Hematopoietic multipotent progenitor cell (in vitro differentiated cells): ENCODE data around the gene TANGO2. TPM values are rescaled to one million over a fixed set of nuclear protein-coding genes. Genes with fewer than 3 reads are reported as not detected.

Source experiments
- DNase-seq, 3 donors: peaks; one replicate each; pipeline ENCODE4 v3.0.0-alpha.2; 2011 to 2015; ENCODE audit warnings: low read depth in 2 of 3, low spot score in 2 of 3
- total RNA-seq: library from RNA; depleted of rRNA; stranded (reverse); fragments of >200 nt; gene quantifications from one replicate; pipeline ENCODE4 v1.2.3, GENCODE V29; 2012

Gene TANGO2
- 63.6 TPM for total RNA-seq

- peak; percentile 90 to 93 (median 92) for DNase-seq
Observed at GRCh38 chr22:20020533-20021195, at the start of gene TANGO2. TANGO2 (plus strand) TSS chr22:20021110; CDS start chr22:20036799, 15,689 bp downstream.

- DNase-seq = peak in 1 of 3 donors; percentile 17
Observed at GRCh38 chr22:19971276-19972124, 49.4 kb upstream of the TANGO2 start.

DNA sequence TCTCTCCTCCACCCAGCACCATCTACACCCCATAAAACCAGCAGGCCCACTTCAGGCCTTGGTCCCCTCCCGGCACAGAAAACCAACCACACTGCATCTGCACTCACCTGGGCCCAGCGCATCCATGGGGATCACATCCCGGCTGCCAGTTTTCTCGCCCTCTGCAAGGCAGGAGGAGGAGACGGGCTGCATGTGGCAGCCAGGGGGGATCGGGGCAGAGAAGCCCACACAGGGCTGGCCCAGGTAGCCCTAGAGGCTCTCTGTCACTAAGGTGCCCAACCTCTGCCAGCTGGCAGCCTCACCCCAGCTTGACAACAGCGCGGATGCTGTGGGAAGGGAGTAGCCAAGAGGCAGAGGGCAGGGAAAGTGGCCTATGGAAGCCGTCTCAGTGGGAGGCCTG, 48.7 kb upstream of the TANGO2 start:
- no peak for DNase-seq

DNA sequence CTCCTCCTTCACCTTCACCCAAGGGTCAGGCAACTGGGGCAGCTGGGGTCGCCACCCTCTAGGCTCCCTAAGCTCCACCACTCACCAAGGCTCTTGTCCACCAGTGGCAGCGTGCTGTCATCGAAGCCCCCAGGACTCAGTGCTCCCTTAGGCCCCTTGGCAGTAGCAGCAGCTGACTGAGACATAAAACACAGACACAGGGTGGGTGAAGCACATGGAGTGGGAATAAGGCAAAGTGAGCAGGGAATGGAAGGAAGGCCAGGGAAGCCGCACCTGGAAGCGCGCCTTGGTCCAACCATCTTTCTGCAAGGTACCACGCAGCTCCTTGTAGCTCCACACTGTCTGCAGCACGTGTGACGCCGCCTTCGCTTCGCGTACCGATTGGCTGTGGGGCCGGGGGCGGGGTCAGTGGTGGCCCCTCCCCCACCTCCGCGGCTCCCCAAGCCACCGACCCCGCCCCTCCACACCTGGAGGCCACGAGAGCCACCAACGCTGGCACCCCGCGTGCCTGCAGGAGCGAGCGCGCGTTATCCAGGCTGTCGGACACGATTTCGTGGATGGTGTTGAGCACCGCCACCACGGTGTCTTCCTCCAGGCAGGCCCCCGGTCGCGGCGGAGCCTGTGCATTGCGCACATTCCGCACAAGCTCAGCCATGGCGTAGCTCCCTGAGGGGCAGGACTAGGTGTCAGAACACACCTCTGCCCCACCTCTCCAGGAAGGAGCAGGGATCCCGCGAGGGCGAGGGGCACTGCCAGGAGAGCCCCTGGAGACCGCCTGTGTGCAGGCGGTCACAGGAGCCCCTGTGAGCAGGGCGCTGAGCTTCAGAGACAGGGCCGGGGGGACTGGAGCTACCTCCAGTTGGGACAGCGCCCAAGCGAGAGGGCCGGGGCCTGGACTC, 48.0 kb upstream of the TANGO2 start:
- no peak for DNase-seq

DNA sequence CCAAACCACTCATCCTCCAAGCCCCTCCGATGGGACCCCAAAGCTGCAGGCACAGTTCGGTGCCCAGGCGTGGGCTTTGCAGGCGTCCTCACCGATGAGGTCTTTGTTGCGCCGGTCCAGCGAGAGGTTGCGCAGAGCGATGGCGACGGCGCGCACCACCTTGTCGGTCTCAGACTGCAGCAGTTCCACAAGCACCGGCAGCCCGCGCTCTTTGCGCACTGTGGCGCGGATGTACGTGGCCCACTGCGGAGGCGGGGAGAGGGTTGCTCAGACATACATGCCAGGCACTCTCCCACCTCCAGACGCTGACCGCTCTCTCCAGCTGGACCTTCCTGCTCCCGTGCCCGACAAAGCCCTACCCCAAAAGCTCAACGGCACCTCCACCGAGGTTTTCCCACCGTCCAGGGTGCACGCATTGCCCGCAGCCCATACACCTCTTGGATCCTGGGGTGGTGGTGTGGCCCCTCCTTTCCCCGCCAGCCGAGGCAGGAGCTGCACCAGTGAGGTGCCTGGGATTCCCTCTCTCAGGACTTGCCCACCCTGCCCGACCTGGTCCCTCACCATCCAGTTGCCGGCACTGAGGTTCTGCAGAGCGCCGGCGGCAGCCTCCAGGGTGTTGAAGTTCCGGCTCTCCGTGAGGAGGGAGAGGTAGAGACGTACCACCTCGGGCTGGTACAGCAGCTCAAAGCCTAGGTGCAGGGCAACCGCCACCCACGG, 47.2 kb upstream of the TANGO2 start:
- no peak for DNase-seq

DNA sequence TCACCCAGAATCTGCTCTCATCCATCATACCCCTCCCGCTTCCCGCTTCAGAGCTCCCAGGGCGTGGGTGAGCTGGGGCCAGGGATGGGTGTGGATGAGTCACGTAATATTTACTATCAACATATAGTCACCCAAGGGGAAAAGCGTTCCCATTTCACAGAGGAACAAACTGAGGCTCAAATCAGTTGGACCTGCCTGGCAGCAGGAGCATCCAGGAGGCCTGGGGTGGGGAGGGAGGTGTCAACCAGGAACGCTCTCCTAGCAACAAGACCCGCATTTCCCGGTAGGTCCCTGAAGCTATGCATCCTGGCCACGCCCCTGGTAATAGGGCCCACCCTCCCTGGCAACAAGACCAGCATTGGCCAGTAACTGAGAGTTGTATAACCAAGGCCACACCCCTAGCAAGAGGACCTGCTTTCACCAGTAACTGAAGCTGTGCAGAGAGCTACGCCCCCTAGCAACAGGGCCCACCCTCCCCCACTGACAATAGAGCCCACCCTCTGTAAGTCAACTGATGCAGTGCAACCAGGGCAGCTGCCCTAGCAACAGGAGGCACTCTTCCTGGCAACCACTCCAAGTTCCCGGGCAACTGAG, 46.5 kb upstream of the TANGO2 start:
- peak in 2 of 3 donors; percentile 86 to 93 for DNase-seq

GRCh38 chr22:19974935-19975706, 45.8 kb upstream of the TANGO2 start:
- peak in 2 of 3 donors; percentile 92 to 94 for DNase-seq

- no peak for DNase-seq
Observed at GRCh38 chr22:19975707-19976035, 45.2 kb upstream of the TANGO2 start.

DNA sequence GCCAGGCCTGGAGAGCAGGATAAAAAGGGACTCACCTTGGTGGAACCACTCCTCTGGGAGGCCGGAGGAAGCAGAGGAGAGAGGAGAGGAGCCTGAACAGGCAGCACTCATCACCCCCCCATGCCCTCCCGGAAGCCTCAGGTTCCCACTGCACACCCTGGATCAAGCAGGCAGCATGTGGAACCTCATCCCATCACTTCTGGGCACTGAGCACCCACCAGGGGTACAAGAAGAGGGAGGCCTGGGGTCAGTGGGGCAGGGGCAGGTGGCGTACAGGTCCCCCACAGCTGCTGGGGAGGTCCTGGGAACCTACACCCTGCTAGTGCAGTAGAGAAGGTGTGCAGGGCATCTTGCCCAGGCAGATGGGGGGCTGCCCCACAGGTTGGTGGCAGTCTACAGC, 44.2 kb upstream of the TANGO2 start:
- DNase-seq = no peak

DNA sequence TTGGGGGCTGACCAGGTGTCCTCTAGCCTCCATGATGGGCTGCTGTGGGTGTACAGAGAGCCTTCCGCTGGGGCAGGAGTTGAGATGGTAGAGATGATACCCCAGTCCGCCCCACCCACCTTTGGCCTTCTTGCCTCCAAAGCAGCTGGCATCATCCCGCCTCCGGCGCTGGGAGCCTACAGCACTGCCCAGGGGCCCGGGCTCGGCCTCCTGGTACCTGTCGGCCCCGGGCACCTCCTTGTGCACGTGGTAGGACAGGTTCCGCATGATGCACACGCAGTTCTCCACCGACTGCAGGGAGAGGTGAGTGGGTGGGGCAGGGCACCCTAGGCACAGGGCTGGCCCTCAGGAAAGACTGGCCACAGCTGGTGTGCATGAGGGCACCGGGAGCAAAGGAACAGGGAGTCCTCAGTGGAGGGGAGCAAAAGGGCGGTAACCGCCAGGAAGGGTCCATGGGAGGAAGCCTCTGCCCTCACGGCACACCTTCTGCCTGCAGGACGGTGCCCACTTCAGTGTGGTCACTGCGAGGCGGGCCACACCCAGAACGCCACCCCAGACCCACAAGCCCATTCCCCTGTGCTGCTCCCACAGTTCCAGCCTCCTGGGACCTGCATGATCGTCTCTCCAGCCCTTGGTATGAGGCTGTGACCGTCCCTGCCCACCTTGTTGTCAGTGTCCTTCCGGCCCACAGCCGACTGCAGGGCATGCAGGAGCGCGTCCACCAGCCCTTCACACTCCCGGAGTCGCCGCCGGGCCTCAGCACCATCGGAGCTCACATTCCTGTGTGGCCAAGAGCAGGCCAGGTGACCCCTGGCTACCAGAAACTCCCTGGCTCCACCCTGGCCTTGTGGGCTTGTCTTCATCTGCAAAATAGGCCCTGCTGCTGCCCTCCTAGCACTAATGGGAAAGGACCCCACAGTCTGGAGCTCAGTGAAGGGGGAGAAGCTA, 43.3 kb upstream of the TANGO2 start:
- no peak for DNase-seq

GRCh38 chr22:19978748-19979147, 42.2 kb upstream of the TANGO2 start:
- no peak for DNase-seq

- no peak for DNase-seq
Observed at GRCh38 chr22:19979712-19980493, 41.0 kb upstream of the TANGO2 start.

- DNase-seq = no peak
Observed at GRCh38 chr22:19980766-19981165, 40.1 kb upstream of the TANGO2 start.

DNA sequence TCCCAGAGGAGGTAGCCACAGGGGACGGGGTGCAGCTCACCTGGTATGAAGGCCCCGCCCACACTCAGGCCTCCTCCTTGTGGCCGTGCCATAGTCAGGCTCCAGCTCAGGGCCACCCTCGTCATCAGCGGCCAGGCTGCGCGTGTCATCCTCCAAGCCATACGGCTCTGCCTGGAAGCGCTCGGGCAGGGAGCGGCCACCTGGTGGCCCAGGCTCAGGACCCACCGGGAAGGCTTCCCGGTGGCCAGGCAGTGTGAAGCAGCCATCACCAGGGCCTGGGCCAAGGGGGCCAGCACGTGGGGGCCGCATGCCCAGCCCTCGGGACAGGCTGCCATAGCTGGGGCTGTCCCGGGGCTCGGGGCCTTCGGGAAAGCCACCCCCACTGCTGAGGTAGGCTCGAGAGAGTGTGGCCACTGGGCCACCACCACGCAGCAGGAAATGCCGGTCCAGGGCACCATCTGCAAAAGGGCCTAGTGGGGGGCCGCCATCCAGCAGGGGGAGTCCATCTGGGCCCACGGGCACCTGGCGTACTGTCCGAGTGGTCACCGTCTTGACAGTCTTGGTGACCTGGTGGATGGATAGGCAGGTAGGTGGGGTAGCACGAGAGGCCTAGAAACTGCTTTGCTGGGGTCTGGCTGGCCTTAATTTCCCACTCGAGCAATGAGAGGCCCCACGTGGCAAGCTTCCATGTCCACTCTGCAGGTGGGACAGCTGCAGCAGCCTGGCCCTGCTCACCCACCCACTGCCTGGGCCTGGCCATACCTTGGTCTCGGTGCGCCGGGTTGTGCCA, 39.5 kb upstream of the TANGO2 start:
- DNase-seq = no peak

DNA sequence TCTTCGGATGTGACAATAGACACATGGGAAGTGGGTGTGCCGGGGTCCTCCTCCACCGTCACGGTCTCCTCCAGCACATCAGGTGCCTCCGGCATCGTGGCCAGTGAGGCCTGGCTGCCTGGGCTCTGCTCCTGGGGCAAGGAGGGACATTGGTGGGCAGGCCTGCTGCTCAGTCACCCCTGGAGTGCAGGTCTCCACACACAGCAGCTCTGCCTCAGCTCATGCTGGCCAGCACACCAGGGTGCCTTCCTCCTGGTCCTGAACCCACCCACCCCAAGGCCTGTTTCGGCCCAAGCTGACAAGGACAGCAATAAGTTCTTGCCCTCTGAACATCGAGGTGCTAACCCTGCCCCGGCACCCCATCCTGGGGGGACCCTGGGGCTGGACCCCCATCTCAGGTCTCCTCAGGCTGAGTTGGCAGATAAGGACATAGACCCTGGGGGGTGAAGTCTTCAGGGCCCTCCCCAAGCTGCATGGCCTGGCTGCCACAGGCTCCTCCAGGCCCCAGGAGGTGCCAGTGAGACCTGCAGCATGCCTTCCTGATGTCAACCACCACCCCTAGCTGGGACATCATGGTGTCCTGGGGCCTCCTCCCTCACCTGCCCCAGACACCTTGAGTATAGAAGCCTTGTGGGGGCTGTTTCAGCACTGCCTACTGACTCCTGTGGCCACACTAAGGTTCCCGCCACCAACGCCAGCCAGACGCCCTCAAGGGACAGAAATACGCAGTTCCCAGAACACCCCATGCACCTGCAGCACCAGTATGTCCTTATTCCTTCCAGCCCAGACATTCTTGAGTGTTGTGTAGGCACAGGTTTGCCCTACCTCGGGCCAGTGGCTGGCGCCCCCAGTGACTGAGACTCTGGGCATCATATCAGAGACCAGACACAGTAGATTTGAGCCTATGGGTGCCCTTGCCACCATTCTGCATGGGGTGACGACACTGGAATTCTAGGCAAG, 38.7 kb upstream of the TANGO2 start:
- DNase-seq = no peak
